NCI-H146 treated with DMSO at 0.1 percent for 48 hours (cell line): Measurements from ENCODE around the gene CHRNB1.

Experiments used
- DNase-seq: peaks from one replicate; lab custom pipeline; 2025; ENCODE audit not compliant: unreplicated experiment; lab: John Stamatoyannopoulos, UW

CHRNB1 gene

DNA sequence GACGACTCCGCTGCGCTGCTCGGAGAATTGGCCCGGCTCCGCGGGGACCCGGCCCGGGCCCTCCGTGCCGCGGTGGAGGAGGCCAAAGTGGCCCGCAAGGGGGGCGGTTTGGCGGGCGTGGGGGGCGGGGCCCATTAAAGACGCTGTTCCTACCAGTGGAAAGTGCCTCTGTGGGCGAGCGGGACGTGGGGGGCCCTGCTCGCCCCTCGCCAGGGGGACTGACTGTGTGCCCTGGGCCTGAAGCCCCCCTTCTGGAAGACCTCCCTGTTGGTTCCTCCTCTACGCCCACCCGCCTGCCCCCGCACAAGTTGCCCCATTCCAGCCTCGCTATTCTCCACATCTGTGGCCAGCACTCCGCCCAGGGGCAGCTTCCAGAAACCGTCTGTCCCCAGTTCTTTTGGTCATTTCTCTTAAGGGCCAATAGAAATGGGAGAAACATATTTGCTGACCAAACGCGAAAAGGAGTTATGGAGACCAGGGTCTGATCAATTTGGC lies 7.4 kb upstream of the CHRNB1 start:
- DNase-seq: no peak

- no peak for DNase-seq
Observed at GRCh38 chr17:7437950-7438614, 6.8 kb upstream of the CHRNB1 start.

DNA sequence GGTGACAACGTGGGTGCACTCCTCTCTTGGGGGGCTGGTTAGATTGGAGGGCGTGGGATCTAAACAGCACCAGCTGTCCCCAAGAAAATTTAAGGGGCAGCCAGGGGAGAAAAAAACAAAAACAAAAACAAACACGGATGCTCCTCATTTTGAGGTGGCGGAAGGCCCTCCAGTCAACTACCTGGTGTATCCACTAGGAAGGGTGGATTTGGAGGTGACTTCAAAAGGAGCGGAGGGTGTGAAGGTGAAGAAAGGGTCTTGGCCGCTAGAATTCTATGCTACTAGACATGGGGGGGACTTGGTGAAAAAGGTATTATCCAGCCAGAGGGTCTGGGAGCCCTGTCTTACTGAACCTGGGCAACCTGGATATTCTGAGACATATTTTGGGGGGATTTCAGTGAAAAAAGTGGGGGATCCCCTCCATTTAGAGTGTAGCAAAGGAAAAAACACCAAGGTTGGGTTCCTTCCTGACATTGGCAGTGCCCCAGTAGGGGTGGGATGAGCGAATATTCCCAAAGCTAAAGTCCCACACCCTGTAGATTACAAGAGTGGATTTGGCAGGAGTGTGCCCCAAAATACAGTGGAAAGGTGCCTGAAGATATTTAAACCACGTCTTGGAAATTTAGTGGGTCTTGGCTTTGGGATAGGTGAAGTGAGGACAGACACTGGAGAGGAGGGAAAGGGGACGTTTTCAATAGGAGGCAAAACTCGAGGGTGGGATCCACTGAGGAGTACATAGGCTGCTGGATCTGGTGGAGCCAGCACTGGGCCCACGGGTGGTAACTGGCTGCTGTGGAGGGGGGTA lies 6.0 kb upstream of the CHRNB1 start:
- no peak for DNase-seq

GRCh38 chr17:7439462-7440112 lies 5.3 kb upstream of the CHRNB1 start, which contains the start of gene FGF11:
Gene FGF11, plus strand, starts transcription at chr17:7439512. Its CDS starts 109 bp downstream, at chr17:7439621.
- no peak for DNase-seq

GRCh38 chr17:7440113-7440833 lies 4.6 kb upstream of the CHRNB1 start:
- DNase-seq: no peak

GRCh38 chr17:7440834-7441195 lies 4.0 kb upstream of the CHRNB1 start:
- no peak for DNase-seq

DNA sequence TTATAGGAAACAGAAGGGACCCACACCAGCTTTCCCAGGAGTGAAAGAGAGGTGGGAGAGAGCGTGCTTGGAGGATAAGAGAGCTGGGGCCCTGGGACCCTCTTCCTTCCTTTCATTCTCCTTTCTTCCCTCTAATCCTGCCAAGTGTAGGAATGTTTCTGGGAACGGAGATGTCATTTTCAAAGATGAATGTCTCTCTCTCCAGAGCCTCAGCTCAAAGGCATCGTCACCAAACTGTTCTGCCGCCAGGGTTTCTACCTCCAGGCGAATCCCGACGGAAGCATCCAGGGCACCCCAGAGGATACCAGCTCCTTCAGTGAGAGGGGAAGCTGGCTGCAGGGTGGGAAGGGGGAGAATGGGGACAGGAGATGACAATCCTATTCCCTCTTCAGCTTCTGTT lies 3.6 kb upstream of the CHRNB1 start:
- no peak for DNase-seq

DNA sequence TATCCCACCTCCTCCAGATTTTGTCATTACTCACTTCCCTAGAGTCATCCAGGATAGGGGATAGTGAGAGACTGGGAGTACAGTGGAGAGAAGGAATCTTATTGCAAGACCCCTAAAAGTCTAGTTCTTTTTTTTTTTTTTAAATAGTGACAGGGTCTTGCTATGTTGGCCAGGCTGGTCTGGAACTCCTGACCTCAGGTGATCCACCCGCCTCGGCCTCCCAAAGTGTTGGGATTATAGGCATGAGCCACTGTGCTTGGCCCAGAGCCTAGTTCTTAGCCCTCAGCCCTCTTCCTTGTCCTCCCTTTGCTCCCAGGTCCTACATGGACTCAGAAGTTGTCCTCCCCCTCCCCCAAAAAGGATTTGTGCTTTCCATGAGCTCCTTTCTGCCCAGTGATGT lies 2.7 kb upstream of the CHRNB1 start:
- DNase-seq: no peak

- DNase-seq: no peak
Observed at GRCh38 chr17:7443499-7444485, 1.1 kb upstream of the CHRNB1 start.

DNA sequence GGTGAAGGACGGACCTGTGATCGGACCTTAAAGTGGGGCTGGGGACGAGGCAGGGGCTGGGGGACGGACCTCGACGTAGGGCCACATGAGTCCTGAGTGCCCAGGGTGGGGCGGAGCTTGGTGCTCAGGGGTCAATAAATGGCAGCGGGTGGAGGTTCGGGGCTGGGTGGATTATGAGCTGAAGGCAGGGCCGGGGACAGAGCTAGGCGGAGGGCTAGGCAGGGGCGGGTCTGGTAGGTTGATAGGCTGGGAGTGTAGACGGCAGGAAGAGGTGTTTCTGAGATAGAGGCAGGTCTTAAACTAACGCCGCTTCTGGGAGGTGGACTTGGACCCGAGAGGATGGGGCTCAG lies 733 bp downstream of the CHRNB1 start:
- DNase-seq: no peak

DNA sequence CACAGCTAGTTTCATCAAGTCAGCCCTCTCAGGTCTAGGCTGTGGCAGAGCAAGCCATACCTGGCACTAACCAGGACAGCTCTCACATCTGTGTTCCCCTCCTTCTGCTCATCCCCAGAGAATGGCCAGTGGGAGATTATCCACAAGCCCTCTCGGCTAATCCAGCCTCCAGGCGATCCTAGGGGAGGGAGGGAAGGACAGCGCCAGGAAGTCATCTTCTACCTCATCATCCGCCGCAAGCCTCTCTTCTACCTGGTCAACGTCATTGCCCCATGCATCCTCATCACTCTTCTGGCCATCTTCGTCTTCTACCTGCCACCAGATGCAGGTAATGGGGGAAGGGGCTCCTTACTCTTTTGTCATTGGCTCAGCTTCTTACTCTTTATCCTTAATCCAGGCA lies 3.6 kb downstream of the CHRNB1 start:
- no peak for DNase-seq

DNA sequence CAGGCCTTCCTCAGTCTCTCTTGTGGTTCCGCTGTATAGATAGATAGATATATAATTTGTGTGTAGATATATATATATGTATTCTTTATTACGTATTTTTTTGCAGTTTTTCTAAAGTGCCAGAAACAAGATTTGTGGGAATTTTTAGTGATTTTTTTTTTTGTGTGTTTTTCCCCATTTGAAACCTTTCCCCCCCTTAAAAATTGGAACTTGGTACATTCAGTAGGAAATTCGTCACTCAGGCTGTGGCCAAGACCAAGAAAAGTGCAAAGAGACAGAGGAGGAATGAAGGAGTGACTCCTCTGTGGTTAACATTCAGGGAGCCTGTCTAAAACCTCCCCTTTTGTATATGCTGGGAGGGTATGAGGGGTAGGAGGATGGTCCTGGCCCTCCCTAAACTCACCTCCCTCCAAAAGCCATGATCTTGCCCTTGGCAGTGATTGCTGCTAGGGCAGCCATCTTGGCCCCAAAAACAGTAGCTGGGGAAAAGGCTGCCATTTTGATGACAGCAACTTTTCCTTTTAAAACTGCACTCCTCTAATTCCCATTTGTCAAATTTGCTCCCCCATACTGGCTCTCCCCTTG lies 15.2 kb downstream of the CHRNB1 start:
- no peak for DNase-seq

DNA sequence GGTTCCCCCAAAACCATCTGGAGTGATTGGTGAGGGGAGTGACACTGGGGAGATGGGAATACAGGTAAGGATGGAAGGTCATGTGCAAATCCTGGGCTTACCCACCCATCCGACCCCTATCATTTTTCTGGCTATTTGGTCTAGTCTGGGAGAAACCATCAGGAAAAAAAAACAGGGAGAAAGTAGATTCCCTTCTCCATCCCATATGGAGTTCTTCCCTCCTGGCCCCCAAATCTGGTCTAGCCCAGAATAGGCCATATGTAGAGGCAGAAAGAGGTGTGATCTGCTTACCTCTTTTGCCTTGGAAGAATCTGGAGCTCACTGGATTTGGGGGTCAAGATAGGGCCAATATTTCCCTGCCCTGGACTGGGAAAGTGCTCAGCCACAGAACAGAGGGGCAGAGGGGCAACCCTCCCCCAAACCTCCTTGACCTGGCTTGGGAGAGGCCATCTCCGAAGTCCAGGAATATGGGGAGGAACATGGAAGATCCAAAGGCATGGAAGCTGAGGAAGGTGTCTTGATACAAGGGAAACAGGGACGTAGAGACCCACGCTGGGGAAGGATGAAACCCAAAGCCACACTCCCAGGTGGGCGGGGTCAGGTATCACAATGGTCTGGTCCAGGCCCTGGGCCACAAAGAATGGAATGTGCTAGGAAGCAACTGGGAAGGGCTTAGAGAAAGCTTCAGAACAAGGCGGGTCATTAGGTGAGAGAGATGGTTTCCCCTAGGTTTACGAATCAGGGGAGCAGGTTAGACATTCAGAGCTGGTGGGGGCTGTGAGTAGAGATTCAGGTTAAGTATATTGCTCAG lies 16.2 kb downstream of the CHRNB1 start:
- DNase-seq: no peak

GRCh38 chr17:7462474-7463371 lies 17.9 kb downstream of the CHRNB1 start:
- DNase-seq: no peak

DNA sequence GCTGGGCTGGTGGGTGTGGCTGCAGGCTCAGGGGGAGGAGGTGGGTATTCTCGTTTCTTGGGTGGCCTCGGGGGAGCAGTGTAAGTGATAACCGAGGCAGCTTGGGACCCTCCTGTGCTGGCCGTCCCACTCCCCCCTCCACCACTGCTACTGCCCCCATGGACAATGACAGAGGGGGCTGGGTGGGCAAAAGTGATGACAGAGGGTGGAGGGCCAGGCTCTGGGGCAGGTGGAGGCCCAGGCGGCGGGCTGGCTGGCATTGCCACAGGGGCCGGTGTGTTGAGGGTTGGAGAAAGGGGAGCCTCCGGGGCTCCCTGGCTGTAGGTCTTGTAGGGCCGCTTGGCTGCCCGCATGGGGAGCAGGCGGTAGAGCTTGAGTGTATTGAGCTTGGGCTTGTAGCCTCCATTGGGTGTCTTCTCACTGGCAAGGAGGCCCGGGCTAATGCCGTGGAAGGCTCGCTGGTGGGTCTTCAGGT lies 18.5 kb downstream of the CHRNB1 start:
- no peak for DNase-seq

DNA sequence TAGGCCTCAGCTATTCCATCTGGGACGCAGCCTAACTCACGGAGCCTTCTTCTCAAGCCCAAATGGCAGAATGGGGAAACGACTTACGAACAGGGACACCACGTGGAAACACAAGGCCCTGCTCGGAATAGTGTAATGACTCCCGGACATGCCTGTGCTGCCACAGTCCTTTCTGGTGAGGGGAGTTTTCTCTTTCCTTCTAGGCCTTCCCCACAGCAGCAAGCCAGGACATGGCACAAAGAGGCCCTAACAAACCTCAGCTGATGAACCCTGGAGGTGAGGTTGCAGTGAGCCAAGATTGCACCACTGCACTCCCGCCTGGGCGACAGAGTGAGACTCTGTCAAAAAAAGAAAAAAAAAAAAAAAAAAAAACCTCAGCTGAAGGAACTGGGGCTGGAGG lies 19.2 kb downstream of the CHRNB1 start:
- DNase-seq: no peak

DNA sequence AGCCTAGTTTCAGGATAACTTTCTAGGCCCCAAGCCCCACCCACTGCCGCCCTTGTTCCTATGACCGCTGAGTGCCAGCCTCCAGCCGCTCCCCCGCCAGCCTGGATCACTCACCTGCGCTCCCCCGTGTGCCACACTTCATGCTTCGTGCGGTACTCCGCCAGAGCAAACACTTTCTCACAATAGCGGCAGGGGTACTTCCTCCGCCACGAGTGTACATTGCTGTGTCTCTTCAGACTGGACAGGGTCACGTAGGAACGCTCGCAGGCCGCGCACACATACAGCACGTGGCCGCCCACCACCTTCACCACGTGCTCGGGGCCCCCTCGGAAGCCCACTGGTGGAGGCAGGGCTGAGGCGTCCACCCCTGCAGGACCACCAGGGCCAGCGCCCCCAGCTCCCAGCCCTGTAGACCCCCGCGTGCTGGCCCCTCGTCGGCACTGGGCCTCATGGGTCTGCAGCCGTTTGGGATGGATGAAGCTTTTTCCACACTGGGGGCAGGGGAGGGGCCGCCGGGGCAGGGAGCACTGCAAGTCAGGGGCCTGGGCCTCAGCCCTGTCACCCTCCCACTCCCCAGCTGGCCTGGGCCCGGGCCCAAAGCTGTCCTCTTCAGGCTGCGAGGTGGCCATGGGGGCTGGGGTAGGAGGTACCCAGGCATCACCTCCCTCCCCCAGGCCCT lies 20.9 kb downstream of the CHRNB1 start:
- DNase-seq: no peak
